Mesangial cell (primary cell): ENCODE results near the gene ZKSCAN7. TPM values are rescaled to one million over a fixed set of nuclear protein-coding genes. Genes with fewer than 3 reads are reported as not detected.

ENCODE experiments used
- total RNA-seq: library from RNA; depleted of rRNA; stranded (reverse); fragments of >200 nt; gene quantifications from 2 replicates; pipeline ENCODE4 v1.2.3, GENCODE V29; 2015

Gene ZKSCAN7
- 4.9 and 8.0 TPM in 2 replicates for total RNA-seq

GRCh38 chr3:44554626-44555592 is at the start of gene ZKSCAN7:
Gene ZKSCAN7 (plus strand): TSS chr3:44555193. CDS start chr3:44557048, 1,855 bp downstream.

GRCh38 chr3:44584646-44585501 is 29.9 kb downstream of the ZKSCAN7 start, which contains the start of gene ZNF660:
Gene ZNF660 (plus strand): TSS chr3:44584964. CDS start chr3:44594194, 9,230 bp downstream.

Other genes starting within 250 kb of the ZKSCAN7 start
- 15.3 and 20.5 TPM in 2 replicates for gene TCAIM, start 216.4 kb upstream of the ZKSCAN7 start, total RNA-seq
- 3.6 and 7.5 TPM in 2 replicates for gene ZNF445, start 77.5 kb upstream of the ZKSCAN7 start, total RNA-seq
- 1.1 and 1.6 TPM in 2 replicates for gene ZNF660, start 29.8 kb downstream of the ZKSCAN7 start, total RNA-seq
- gene ZNF197, start 69.8 kb downstream of the ZKSCAN7 start, total RNA-seq = 4.7 and 9.1 TPM in 2 replicates
- 4.1 and 7.0 TPM in 2 replicates for gene ZNF35, start 93.5 kb downstream of the ZKSCAN7 start, total RNA-seq
- 1.5 and 1.9 TPM in 2 replicates for gene ZNF502, start 157.5 kb downstream of the ZKSCAN7 start, total RNA-seq
- gene ZNF501, start 174.4 kb downstream of the ZKSCAN7 start, total RNA-seq = 2.4 and 2.9 TPM in 2 replicates
- 12.1 and 15.6 TPM in 2 replicates for gene KIAA1143, start 206.4 kb downstream of the ZKSCAN7 start, total RNA-seq
- 0.38 and 13.9 TPM in 2 replicates for gene KIF15, start 206.6 kb downstream of the ZKSCAN7 start, total RNA-seq